Ishikawa (cell line): ENCODE results near the gene FBXW12.

Experiments used
- CEBPB ChIP-seq: IDR thresholded peaks from 2 replicates; pipeline ENCODE4 v1.6.1; 2012
- CREB1 ChIP-seq: IDR thresholded peaks from 2 replicates; pipeline ENCODE4 v1.6.1; 2012; ENCODE audit warnings: low read depth
- EGR1 ChIP-seq: IDR thresholded peaks from 2 replicates; pipeline ENCODE4 v1.6.1; 2012
- EP300 ChIP-seq: IDR thresholded peaks from 2 replicates; pipeline ENCODE4 v1.6.1; 2012; ENCODE audit warnings: borderline replicate concordance
- FOXM1 ChIP-seq: IDR thresholded peaks from 2 replicates; pipeline ENCODE4 v1.6.1; 2012; ENCODE audit warnings: low read depth, borderline replicate concordance
- NFIC ChIP-seq: IDR thresholded peaks from 2 replicates; pipeline ENCODE4 v1.6.1; 2012
- RAD21 ChIP-seq: IDR thresholded peaks from 2 replicates; pipeline ENCODE4 v1.6.1; 2012; ENCODE audit warnings: low read depth
- TAF1 ChIP-seq: IDR thresholded peaks from 2 replicates; pipeline ENCODE4 v1.6.1; 2012; ENCODE audit warnings: low read depth, mild to moderate bottlenecking
- TCF12 ChIP-seq: IDR thresholded peaks from 2 replicates; pipeline ENCODE4 v1.6.1; 2012; ENCODE audit warnings: low read depth
- TEAD4 ChIP-seq: IDR thresholded peaks from 2 replicates; pipeline ENCODE4 v1.6.1; 2012
- YY1 ChIP-seq: IDR thresholded peaks from 2 replicates; pipeline ENCODE4 v1.6.1; 2012; ENCODE audit warnings: low read depth
- ZBTB7A ChIP-seq: IDR thresholded peaks from 2 replicates; pipeline ENCODE4 v1.6.1; 2012; ENCODE audit warnings: low read depth
- TF ChIP-seq, protein P1 (sequence below): IDR thresholded peaks from 2 replicates; pipeline ENCODE4 v1.6.1; 2012; ENCODE audit warnings: low read depth, mild to moderate bottlenecking
- TF ChIP-seq, protein P2 (sequence below): IDR thresholded peaks from 2 replicates; pipeline ENCODE4 v1.6.1; 2012
- TF ChIP-seq, protein P3 (sequence below): IDR thresholded peaks from 2 replicates; pipeline ENCODE4 v1.6.1; 2012

FBXW12 gene

DNA sequence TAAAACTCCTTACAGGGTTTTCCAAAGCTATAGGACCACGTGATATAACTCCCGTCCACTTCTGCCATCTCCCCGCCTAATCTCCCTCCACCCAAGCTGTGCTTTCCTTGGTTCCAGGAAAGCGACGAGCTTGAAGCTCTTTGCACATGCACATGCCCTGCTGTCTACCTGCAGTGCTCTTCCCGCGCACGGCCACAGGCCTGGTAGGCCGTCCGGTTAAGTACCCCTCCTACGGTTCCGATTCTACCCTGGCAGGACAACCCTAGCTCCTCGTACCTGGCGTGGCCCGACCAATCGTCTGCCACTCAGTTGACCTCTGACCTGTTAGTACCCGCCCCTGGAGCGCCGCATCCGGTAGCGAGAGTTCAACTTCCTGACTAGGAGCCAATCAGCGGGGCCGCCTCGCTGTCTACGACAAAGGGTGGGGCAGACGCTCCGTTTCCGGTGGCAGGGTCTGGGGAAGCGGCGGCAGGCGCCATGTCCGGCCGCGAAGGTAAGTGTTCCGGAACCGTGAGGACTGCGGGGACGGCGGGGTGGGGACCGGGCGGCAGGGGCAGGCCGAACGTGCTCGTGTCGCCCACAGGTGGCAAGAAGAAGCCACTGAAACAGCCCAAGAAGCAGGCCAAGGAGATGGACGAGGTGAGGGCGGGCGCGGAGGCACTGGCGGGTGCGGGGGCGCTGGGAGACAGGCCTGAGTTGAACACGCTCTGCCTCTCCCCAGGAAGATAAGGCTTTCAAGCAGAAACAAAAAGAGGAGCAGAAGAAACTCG is 68.0 kb downstream of the FBXW12 start, which contains the start of the genes CCDC51 and TMA7:
Gene CCDC51 (minus strand): TSS at position 300 of the 770 bp plus-strand sequence. CDS start 4,991 bp downstream, outside the sequence.
Gene TMA7 (plus strand): TSS at position 438 of the 770 bp plus-strand sequence. CDS start 40 bp downstream, at position 478.
- TF ChIP-seq, protein P1, sequence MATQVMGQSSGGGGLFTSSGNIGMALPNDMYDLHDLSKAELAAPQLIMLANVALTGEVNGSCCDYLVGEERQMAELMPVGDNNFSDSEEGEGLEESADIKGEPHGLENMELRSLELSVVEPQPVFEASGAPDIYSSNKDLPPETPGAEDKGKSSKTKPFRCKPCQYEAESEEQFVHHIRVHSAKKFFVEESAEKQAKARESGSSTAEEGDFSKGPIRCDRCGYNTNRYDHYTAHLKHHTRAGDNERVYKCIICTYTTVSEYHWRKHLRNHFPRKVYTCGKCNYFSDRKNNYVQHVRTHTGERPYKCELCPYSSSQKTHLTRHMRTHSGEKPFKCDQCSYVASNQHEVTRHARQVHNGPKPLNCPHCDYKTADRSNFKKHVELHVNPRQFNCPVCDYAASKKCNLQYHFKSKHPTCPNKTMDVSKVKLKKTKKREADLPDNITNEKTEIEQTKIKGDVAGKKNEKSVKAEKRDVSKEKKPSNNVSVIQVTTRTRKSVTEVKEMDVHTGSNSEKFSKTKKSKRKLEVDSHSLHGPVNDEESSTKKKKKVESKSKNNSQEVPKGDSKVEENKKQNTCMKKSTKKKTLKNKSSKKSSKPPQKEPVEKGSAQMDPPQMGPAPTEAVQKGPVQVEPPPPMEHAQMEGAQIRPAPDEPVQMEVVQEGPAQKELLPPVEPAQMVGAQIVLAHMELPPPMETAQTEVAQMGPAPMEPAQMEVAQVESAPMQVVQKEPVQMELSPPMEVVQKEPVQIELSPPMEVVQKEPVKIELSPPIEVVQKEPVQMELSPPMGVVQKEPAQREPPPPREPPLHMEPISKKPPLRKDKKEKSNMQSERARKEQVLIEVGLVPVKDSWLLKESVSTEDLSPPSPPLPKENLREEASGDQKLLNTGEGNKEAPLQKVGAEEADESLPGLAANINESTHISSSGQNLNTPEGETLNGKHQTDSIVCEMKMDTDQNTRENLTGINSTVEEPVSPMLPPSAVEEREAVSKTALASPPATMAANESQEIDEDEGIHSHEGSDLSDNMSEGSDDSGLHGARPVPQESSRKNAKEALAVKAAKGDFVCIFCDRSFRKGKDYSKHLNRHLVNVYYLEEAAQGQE: no peak
- TF ChIP-seq EP300 (0 out of 2 replicates have a peak, but pooled peaks have one; percentile 12), RAD21 (no peak), ZBTB7A (no peak), TCF12 (no peak), TAF1 (peak; percentile 68), YY1 (peak; percentile 91), NFIC (no peak), CREB1 (peak; percentile 83), FOXM1 (no peak), EGR1 (peak; percentile 19; the same call in 1 of the 2 replicates), TEAD4 (no peak), CEBPB (no peak)
- TF ChIP-seq, protein P2, sequence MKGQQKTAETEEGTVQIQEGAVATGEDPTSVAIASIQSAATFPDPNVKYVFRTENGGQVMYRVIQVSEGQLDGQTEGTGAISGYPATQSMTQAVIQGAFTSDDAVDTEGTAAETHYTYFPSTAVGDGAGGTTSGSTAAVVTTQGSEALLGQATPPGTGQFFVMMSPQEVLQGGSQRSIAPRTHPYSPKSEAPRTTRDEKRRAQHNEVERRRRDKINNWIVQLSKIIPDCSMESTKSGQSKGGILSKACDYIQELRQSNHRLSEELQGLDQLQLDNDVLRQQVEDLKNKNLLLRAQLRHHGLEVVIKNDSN: peak; percentile 82
- TF ChIP-seq, protein P3, sequence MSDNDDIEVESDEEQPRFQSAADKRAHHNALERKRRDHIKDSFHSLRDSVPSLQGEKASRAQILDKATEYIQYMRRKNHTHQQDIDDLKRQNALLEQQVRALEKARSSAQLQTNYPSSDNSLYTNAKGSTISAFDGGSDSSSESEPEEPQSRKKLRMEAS: peak; percentile 95

DNA sequence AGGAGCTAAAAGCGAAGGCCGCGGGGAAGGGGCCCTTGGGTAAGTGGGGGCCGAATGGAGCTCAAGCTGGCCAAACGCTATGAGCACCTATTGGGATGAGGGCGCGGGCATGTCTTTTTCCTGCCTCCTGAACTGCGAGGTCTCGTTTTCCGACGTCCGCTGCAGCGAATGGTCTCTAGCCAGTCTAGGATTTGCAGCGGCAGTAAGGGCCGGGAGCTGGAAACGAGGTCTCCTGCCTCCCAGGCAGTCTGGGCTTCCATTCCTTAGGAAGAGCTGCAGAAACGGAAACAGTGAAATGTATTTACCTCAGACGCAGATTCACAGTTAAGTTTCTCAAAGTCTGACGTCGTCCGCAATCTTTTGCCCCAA is 68.6 kb downstream of the FBXW12 start:
- TF ChIP-seq, protein P2: no peak
- no peak for TF ChIP-seq ZBTB7A
- no peak for TF ChIP-seq EP300
- no peak for TF ChIP-seq RAD21

DNA sequence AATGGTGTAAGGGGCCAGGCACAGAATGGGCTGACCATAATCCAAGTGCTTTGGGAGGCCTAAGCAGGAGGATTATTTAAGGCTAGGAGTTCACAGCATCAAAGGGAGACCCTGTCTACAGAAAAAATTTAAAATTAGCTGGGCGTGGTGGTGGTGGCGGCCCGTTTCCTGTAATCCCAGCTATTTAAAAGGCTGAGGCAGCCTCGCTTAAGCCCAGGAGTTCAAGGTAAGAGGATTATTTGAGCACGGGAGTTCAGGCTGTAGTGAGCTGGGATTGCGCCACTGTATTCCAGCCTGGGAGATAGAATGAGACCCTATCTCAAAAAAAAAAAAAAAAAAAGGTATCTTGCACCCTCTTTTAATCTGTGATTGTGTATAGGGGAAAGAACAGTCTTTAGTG is 69.9 kb downstream of the FBXW12 start:
- TF ChIP-seq RAD21 (no peak), FOXM1 (no peak), YY1 (no peak), CEBPB (no peak), EGR1 (no peak), CREB1 (no peak), ZBTB7A (no peak), TAF1 (no peak), NFIC (no peak), EP300 (no peak), TEAD4 (no peak), TCF12 (no peak)
- TF ChIP-seq, protein P2: no peak
- TF ChIP-seq, protein P1: no peak
- TF ChIP-seq, protein P3: no peak
